Astrocyte (in vitro differentiated cells and primary cell): Measurements from ENCODE around the gene VAV2. TPM values are rescaled to one million over a fixed set of nuclear protein-coding genes. Genes with fewer than 3 reads are reported as not detected.
A peak's percentile ranks its signal among the peaks of the same experiment; 100 is the strongest.

Source experiments
- DNase-seq: peaks from one replicate; pipeline ENCODE4 v3.0.0-alpha.2; 2010; ENCODE audit warnings: low read depth
- FAIRE-seq: peaks from 2 replicates; lab custom pipeline; 2011; peaks lifted over from hg19 to GRCh38; lab: Jason Lieb, UNC
- H2AFZ ChIP-seq: 2 replicates; pipeline ENCODE4 v1.6.0; 2012; ENCODE audit warnings: low read depth, low read length, inconsistent platforms
- H3K27ac ChIP-seq: 2 replicates; pipeline ENCODE4 v1.5.1; 2011; ENCODE audit warnings: low read depth, low read length, inconsistent platforms
- H3K27me3 ChIP-seq: 2 replicates; pipeline ENCODE4 v1.6.0; 2011; ENCODE audit warnings: low read length, inconsistent platforms; ENCODE audit not compliant: insufficient read depth
- H3K36me3 ChIP-seq: 2 replicates; pipeline ENCODE4 v1.5.1; 2011; ENCODE audit warnings: low read length, inconsistent platforms; ENCODE audit not compliant: insufficient read depth
- H3K4me1 ChIP-seq: 2 replicates; pipeline ENCODE4 v1.5.1; 2011; ENCODE audit warnings: low read length, inconsistent platforms; ENCODE audit not compliant: insufficient read depth
- H3K4me2 ChIP-seq: 2 replicates; pipeline ENCODE4 v1.6.0; 2012; ENCODE audit warnings: low read length, inconsistent platforms
- H3K4me3 ChIP-seq: 2 replicates; pipeline ENCODE4 v1.5.1; 2011; ENCODE audit warnings: low read depth, mild to moderate bottlenecking, low read length, inconsistent platforms; ENCODE audit not compliant: insufficient read depth
- H3K79me2 ChIP-seq: 2 replicates; pipeline ENCODE4 v1.6.0; 2012; ENCODE audit warnings: mild to moderate bottlenecking, low read length, inconsistent platforms; ENCODE audit not compliant: insufficient read depth
- H3K9ac ChIP-seq: 2 replicates; pipeline ENCODE4 v1.6.0; 2012; ENCODE audit warnings: mild to moderate bottlenecking, low read length, inconsistent platforms
- H3K9me3 ChIP-seq: 2 replicates; pipeline ENCODE4 v1.5.1; 2012; ENCODE audit warnings: low read depth, mild to moderate bottlenecking, low read length, inconsistent platforms; ENCODE audit not compliant: insufficient read depth
- H4K20me1 ChIP-seq: 2 replicates; pipeline ENCODE4 v1.6.0; 2012; ENCODE audit warnings: low read length, inconsistent platforms; ENCODE audit not compliant: insufficient read depth
- H3K27ac Mint-ChIP-seq: one replicate; pipeline ENCODE4 v1.8.0; 2021; ENCODE audit warnings: mild to moderate bottlenecking, mixed read lengths; ENCODE audit not compliant: unreplicated experiment
- H3K27me3 Mint-ChIP-seq: one replicate; pipeline ENCODE4 v1.8.0; 2021; ENCODE audit warnings: low read depth, mixed read lengths; ENCODE audit not compliant: unreplicated experiment
- H3K36me3 Mint-ChIP-seq: one replicate; pipeline ENCODE4 v1.8.0; 2021; ENCODE audit warnings: low read depth, mixed read lengths; ENCODE audit not compliant: unreplicated experiment
- H3K4me1 Mint-ChIP-seq: one replicate; pipeline ENCODE4 v1.8.0; 2021; ENCODE audit warnings: low read depth, mixed read lengths; ENCODE audit not compliant: unreplicated experiment
- H3K4me3 Mint-ChIP-seq: one replicate; pipeline ENCODE4 v1.8.0; 2021; ENCODE audit warnings: mild to moderate bottlenecking, moderate library complexity, mixed read lengths; ENCODE audit not compliant: unreplicated experiment
- H3K9me3 Mint-ChIP-seq: one replicate; pipeline ENCODE4 v1.8.0; 2021; ENCODE audit warnings: mild to moderate bottlenecking, mixed read lengths; ENCODE audit not compliant: unreplicated experiment
- EZH2 ChIP-seq: IDR thresholded peaks from 2 replicates; pipeline ENCODE4 v1.6.1; 2012; ENCODE audit warnings: mild to moderate bottlenecking, low read length, inconsistent platforms; ENCODE audit not compliant: insufficient read depth
- total RNA-seq: library from RNA; stranded (reverse); gene quantifications from 2 replicates; pipeline ENCODE4 v1.2.1, GENCODE V29; 2021
- TF ChIP-seq, protein P1 (sequence below): IDR thresholded peaks from 2 replicates; pipeline ENCODE4 v1.5.1; 2011; ENCODE audit warnings: low read depth, mild to moderate bottlenecking, inconsistent platforms, low read length, moderate library complexity; ENCODE audit not compliant: insufficient read depth

The VAV2 gene
- total RNA-seq, 1 donor from 2014 or later, result 36.5 TPM

DNA sequence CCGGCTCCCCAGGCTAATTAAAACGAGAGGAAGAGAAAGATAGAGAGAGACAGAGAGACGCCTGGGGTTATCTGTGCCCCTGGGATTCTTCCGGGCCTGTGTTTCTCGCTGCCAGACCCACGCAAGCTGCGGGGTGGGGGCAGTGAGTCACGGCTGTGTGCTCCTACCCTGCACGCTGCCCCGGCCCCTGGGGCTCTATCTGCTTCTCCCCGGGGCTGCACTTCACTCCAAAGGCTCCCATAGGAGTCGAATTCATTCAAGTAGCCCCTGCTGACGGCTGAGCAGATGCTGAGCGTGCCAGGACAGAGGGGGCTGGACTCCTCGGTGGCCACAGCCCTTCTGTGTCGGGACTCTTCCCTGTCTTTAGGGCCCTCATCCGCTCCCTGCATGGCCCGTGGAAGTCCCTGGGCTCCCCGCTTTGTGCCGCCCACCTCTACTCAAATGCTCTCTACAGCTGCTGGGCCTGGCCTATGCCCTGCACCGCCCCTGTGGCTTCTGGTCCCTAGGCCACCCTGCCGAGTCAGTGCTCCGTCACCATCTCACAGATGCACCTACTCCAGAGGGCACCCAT is 276.7 kb downstream of the VAV2 start:
- Histone ChIP-seq H3K9me3 (no peaks in the 10 kb centered on the region), H4K20me1 (no peaks in the 10 kb centered on the region), H3K4me1 (peaks cover 48% of the 10 kb centered on the region), H3K27me3 (no peaks in the 10 kb centered on the region), H3K4me3 (no peak overlapping the region), H3K79me2 (no peaks in the 10 kb centered on the region), H3K27ac (peak overlapping the region; percentile 79), H3K36me3 (no peaks in the 10 kb centered on the region), H3K9ac (peak overlapping the region; percentile 70), H2AFZ (peak overlapping the region; percentile 39), H3K4me2 (peak overlapping the region; percentile 74)
- peaks cover 3% of the 10 kb centered on the region for H3K9me3 Mint-ChIP-seq
- no peak for FAIRE-seq
- TF ChIP-seq EZH2, result no peak
- TF ChIP-seq, protein P1, sequence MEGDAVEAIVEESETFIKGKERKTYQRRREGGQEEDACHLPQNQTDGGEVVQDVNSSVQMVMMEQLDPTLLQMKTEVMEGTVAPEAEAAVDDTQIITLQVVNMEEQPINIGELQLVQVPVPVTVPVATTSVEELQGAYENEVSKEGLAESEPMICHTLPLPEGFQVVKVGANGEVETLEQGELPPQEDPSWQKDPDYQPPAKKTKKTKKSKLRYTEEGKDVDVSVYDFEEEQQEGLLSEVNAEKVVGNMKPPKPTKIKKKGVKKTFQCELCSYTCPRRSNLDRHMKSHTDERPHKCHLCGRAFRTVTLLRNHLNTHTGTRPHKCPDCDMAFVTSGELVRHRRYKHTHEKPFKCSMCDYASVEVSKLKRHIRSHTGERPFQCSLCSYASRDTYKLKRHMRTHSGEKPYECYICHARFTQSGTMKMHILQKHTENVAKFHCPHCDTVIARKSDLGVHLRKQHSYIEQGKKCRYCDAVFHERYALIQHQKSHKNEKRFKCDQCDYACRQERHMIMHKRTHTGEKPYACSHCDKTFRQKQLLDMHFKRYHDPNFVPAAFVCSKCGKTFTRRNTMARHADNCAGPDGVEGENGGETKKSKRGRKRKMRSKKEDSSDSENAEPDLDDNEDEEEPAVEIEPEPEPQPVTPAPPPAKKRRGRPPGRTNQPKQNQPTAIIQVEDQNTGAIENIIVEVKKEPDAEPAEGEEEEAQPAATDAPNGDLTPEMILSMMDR, result no peak
- H3K4me1 Mint-ChIP-seq, result peaks cover 32% of the 10 kb centered on the region
- peak; percentile 34 for DNase-seq
- peaks cover 15% of the 10 kb centered on the region for H3K27me3 Mint-ChIP-seq
- peaks cover 1% of the 10 kb centered on the region for H3K36me3 Mint-ChIP-seq
- no peak overlapping the region for H3K4me3 Mint-ChIP-seq
- peak overlapping the region; percentile 83 for H3K27ac Mint-ChIP-seq

DNA sequence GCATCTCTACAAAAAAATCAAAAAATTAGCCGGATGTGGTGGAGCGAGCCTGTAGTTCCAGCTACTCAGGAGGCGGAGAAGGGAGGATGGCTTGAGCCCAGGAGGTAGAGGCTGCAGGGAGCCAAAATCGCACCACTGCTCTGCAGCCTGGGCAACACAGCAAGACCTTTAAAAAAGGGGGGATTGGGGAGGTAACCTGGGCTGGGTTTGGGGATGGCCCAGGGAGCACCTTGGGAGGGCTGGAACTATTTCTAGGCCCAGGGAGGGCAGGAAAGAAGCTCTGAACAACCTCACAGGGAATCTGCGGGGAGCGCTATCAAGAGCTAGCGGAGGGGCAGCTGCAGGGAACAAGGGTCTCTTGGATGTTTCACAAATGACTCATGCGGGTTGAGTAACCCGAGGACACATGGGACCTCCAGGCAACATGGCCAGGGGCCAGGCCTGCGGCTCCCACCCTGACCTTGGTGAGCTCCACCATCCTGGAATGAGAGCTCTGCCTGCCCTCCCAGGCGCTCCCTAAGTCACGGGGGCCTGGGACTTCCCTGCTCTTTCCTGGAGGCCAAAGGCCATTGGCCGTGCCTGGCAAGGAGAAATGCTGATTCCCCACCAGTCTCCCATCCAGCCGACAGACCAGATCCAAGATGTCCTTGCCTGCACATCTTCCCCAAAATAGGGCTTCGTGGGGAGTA is 277.4 kb downstream of the VAV2 start:
- DNase-seq, result peak; percentile 74
- H3K9me3 Mint-ChIP-seq, result no peaks in the 10 kb centered on the region
- Histone ChIP-seq H3K27ac (peak overlapping the region; percentile 79), H3K27me3 (no peaks in the 10 kb centered on the region), H3K36me3 (no peaks in the 10 kb centered on the region), H3K4me2 (peak overlapping the region; percentile 74), H3K4me1 (peaks cover 48% of the 10 kb centered on the region), H4K20me1 (no peaks in the 10 kb centered on the region), H3K9ac (peak overlapping the region; percentile 70), H3K9me3 (no peaks in the 10 kb centered on the region), H3K4me3 (no peak overlapping the region), H2AFZ (peak overlapping the region; percentile 39), H3K79me2 (no peaks in the 10 kb centered on the region)
- no peak for FAIRE-seq
- H3K27ac Mint-ChIP-seq, result peak overlapping the region; percentile 50
- no peak for TF ChIP-seq EZH2
- TF ChIP-seq, protein P1, result no peak
- H3K4me1 Mint-ChIP-seq, result peaks cover 32% of the 10 kb centered on the region
- H3K4me3 Mint-ChIP-seq, result no peak overlapping the region
- H3K36me3 Mint-ChIP-seq, result peaks cover 1% of the 10 kb centered on the region
- peaks cover 15% of the 10 kb centered on the region for H3K27me3 Mint-ChIP-seq

DNA sequence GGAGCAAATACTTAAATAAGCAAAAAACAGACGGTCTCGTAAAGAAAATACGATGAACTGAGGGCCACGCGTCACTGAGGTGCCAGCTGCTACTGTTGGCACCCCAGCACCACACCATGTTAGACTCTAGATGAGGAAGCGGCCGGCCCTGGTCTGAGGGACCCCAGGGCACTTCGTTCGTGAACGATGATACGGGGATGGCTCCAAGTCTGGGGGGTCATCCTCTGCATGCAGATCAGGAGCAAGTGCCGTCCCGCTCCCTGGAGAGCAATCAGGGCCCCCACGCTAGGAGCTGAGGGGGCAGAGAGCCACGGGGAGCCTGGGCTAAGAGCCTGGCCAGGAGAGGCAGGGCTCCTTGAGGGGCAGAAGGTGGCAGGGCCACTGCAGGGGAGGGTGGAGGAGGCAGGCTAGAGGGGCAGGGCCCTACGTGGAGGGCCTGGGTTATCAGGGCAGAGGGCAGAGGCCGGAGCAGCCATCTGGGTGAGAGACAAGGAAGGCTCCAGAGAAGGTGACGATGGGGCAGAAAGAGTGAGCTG is 278.1 kb downstream of the VAV2 start:
- Mint-ChIP-seq H3K4me3 (no peak overlapping the region), H3K9me3 (no peaks in the 10 kb centered on the region), H3K4me1 (peaks cover 32% of the 10 kb centered on the region), H3K27me3 (peaks cover 16% of the 10 kb centered on the region), H3K27ac (peak overlapping the region; percentile 7), H3K36me3 (no peaks in the 10 kb centered on the region)
- H3K79me2 ChIP-seq, result no peaks in the 10 kb centered on the region
- H3K4me2 ChIP-seq, result no peak overlapping the region
- H4K20me1 ChIP-seq, result no peaks in the 10 kb centered on the region
- H2AFZ ChIP-seq, result no peak overlapping the region
- H3K36me3 ChIP-seq, result no peaks in the 10 kb centered on the region
- peaks cover 48% of the 10 kb centered on the region for H3K4me1 ChIP-seq
- H3K9ac ChIP-seq, result no peak overlapping the region
- no peaks in the 10 kb centered on the region for H3K9me3 ChIP-seq
- FAIRE-seq, result no peak
- H3K4me3 ChIP-seq, result no peak overlapping the region
- no peaks in the 10 kb centered on the region for H3K27me3 ChIP-seq
- TF ChIP-seq, protein P1, result no peak
- no peak for TF ChIP-seq EZH2
- H3K27ac ChIP-seq, result peak overlapping the region; percentile 79
- no peak for DNase-seq
